ENCODE data around the gene KIN. TPM values are rescaled to one million over a fixed set of nuclear protein-coding genes. Genes with fewer than 3 reads are reported as not detected.
"Not testable (repeated sequence)": the region's sequence is repeated elsewhere in the genome, so short reads cannot be mapped to it uniquely, and the experiment has no call there.

KIN gene
- total and polyA plus RNA-seq, 12 donors, result 5.4 to 13.3 (median 7.2) TPM

DNA sequence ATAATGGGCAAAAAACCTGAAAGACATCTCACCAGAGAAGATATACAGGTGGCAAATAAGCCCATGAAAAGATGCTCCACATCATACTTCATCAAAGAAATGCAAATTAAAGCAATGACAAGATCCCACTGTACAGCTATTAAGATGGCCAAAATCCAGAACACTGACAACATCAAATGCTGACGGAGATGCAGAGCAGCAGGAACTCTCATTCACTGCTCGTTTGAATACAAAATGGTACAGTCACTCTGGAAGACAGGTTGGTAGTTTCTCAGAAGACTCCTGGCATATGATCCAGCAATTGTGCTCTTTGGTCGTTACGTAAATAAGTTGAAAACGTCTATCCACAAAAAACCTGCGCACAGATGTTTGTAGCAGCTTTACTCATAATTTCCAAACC lies 35.5 kb downstream of the KIN start:
- DNase-seq (no peak), ATAC-seq (no peak)
- Histone ChIP-seq H3K27ac (no peak overlapping the region), H3K4me1 (no peaks in the 10 kb centered on the region), H3K27me3 (no peaks in the 10 kb centered on the region), H3K4me3 (no peak overlapping the region), H3K9me3 (no peaks in the 10 kb centered on the region), H3K36me3 (peaks cover 0 to 79% (median 25%) of the 10 kb centered on the region in 9 donors)
- intact Hi-C loops (cut with DNase I), result loop anchor here in 1 of 10 donors (5.0 kb wide), 1 partner anchor 125 kb away; no protein-coding TSS in a partner anchor
- 92 to 93% methylated on average over 6 of the region's 6 CpGs for WGBS, 2 donors
- TF ChIP-seq, protein P1, sequence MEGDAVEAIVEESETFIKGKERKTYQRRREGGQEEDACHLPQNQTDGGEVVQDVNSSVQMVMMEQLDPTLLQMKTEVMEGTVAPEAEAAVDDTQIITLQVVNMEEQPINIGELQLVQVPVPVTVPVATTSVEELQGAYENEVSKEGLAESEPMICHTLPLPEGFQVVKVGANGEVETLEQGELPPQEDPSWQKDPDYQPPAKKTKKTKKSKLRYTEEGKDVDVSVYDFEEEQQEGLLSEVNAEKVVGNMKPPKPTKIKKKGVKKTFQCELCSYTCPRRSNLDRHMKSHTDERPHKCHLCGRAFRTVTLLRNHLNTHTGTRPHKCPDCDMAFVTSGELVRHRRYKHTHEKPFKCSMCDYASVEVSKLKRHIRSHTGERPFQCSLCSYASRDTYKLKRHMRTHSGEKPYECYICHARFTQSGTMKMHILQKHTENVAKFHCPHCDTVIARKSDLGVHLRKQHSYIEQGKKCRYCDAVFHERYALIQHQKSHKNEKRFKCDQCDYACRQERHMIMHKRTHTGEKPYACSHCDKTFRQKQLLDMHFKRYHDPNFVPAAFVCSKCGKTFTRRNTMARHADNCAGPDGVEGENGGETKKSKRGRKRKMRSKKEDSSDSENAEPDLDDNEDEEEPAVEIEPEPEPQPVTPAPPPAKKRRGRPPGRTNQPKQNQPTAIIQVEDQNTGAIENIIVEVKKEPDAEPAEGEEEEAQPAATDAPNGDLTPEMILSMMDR (IDR thresholded peaks at IDR 0.05), result no peak

DNA sequence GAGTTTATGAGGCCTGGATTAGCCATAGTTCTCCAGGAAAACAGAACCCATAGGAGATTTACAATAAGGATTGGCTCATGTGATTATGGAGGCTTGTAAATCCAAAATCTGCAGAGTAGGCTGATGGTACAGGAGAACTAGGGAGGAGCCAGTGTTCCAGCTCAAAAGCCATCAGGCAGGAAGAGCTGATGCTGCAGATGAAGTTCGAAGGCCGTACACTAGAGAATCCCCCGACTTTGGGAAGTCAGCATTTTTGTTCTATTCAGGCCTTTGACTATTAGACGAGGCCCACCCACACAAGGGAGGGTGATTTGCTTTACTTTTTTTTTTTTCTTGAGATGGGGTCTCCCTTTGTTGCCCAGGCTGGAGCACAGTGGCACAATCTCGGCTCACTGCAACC lies 37.6 kb downstream of the KIN start:
- no peak overlapping the region for H3K4me3 ChIP-seq
- intact Hi-C loops (cut with DNase I), result loop anchor here in 1 of 10 donors (5.0 kb wide), 1 partner anchor 123 kb away; no protein-coding TSS in a partner anchor
- no peaks in the 10 kb centered on the region for H3K9me3 ChIP-seq
- TF ChIP-seq, protein P1 (IDR thresholded peaks at IDR 0.05), result no peak
- no peak for DNase-seq
- no peaks in the 10 kb centered on the region for H3K27me3 ChIP-seq
- peaks cover 0 to 59% (median 20%) of the 10 kb centered on the region in 9 donors for H3K36me3 ChIP-seq
- ATAC-seq, result no peak
- no peaks in the 10 kb centered on the region for H3K4me1 ChIP-seq
- no peak overlapping the region for H3K27ac ChIP-seq
- WGBS, 2 donors, result 88 to 93% methylated on average over 5 of the region's 5 CpGs

DNA sequence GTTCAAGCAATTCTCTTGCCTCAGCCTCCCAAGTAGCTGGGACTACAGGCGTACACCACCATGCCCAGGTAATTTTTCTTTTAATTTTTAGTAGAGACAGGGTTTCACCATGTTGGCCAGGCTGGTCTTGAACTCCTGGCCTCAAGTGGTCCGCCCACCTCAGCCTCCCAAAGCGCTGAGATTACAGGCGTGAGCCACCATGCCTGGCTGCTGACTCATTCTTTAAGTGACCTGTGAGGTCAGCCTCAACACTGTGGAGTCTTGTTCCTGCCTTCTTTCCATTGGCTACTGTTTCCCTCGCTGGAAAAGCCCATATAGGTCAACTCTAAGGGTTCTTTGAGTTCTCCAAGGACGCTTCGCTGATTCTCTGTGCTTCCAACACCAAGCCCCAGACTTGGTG lies 39.2 kb downstream of the KIN start:
- H3K4me1 ChIP-seq; H3K27ac ChIP-seq; H3K27me3 ChIP-seq; H3K9me3 ChIP-seq; ATAC-seq; H3K4me3 ChIP-seq; DNase-seq; intact Hi-C loops (cut with DNase I): not testable (repeated sequence)
- H3K36me3 ChIP-seq, result peaks cover 0 to 43% (median 12%) of the 10 kb centered on the region in 9 donors
- WGBS, 2 donors, result 90% methylated on average over 7 of the region's 7 CpGs

DNA sequence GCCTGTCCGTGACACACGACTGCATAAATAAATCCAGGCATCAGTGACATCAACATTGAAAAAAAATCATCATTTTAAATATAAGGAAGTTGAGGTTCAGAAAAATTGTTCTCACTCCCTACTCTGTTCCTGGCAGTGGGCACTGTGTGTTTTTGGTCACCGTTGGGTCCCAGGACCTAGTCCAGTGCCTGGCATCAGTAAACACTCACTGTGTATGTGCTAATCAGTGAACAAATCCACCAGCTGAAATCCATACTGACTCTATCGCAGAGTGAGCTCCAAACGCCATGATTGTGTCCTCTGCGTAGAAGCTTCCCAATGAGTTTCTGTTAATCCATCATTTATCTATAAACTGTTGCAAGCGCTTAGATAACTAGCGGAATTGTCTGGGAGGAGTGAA lies 43.5 kb downstream of the KIN start:
- no peak overlapping the region for H3K27ac ChIP-seq
- no peaks in the 10 kb centered on the region for H3K4me1 ChIP-seq
- ATAC-seq (no peak), DNase-seq (no peak)
- H3K36me3 ChIP-seq, result peaks cover 0 to 2% (median 0%) of the 10 kb centered on the region in 9 donors
- no peak overlapping the region for H3K4me3 ChIP-seq
- WGBS, 2 donors, result 89 to 91% methylated on average over 8 of the region's 8 CpGs
- H3K9me3 ChIP-seq, result no peaks in the 10 kb centered on the region
- H3K27me3 ChIP-seq, result no peaks in the 10 kb centered on the region
- intact Hi-C loops (cut with DNase I), result no loop called here
- TF ChIP-seq, protein P1 (IDR thresholded peaks at IDR 0.05), result no peak

DNA sequence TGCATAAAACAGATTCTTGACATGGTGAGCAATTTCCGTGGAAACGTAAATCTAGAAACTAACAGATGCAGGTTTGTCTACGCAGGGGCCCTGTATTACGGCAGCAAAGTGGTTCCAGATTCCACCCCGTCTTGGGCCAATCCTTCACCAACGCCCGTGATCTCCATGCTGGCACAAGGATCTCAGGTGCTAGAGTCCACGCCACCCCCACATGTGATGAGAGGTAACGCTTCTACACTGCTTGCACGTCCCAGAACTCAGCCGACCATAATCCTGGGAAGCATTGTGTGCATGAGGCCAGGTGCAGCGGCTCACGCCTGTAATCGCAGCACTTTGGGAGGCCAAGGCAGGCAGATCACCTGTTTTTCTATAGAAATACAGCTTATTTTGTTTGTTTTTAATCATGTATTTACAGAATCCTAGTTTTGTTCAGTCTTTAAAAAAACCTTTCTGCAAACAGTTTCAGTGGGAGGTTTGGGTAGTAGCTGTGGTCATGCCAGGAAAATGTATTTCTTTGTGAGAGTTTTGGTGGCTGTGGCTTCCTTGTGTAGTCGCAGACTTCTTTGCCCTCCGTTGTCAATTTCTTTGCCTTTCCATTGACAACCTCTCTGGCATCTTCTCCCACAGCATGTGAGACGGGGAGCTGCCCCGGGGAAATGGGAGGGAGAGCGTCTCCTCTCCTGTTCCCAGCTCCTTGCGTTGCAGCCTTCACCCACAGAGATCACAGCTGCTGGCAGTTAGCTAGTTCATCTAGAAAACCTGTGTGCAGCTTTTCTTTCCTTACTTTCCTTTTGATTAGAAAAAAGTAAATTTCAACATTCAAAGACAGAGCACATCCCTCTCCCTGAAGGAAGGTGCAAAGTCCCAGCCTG lies 49.0 kb downstream of the KIN start:
- Histone ChIP-seq H3K27me3 (no peaks in the 10 kb centered on the region), H3K4me3 (no peak overlapping the region), H3K36me3 (no peaks in the 10 kb centered on the region), H3K4me1 (no peaks in the 10 kb centered on the region), H3K27ac (no peak overlapping the region), H3K9me3 (no peaks in the 10 kb centered on the region)
- intact Hi-C loops (cut with DNase I), result no loop called here
- TF ChIP-seq, protein P1 (IDR thresholded peaks at IDR 0.05), result no peak
- ATAC-seq (no peak), DNase-seq (no peak)
- 83 to 84% methylated on average over 20 of the region's 20 CpGs for WGBS, 2 donors

Data from heart right ventricle (tissue), 16 donors.